ENCODE results near the gene CMIP. TPM values are rescaled to one million over a fixed set of nuclear protein-coding genes. Genes with fewer than 3 reads are reported as not detected.

Gene CMIP
- total and polyA plus RNA-seq, 10 of the 15 experiments (the other 5 are each of a cell fraction or from before 2014, with no cell fraction given) = 1.2 to 43.2 (median 4.4) TPM

DNA sequence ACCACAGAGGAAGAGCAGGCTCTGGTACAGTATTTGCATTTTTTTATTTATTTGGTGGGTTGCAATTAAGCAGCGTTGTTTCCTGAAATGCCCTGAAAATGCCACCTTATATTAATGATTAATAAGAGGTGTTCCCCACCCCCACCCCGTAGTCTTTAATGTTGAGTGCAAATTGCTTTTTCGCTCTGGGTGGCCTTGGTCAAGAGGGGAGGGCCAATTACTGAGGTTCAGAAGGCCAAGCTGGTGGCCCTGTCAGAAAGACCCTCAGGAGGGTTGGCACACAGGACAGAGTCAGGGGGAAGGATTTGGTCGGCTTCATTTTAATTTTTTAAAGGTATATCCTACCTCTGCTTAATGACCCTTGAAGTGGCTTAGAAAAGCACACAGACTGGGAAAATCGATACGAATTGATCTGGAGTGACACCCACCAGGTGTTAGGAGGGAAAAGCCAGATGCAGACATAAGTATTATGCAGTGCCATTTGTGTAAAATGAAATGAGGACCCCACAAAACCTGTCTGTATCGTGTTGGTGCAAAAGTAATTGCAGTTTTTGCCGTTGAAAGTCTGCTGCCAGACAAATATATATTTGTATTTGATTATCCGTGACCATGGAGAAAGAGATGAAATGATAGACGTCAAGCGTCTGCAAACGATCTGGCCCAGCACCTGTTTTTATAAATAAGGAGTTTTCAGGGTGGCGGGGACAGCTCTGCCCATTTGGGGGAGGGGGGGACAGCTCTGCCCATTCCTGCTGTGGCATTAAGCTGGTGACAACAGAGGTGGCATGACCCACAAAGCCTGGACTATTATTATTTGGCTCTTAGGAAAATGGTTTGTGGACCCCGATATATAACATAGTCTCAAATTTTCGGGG is 190.7 kb downstream of the CMIP start:
- Histone ChIP-seq H3K27me3 (replicated peaks in 1 of 2; ENCODE audit: control insufficient read depth in 2 of 2, insufficient read depth in 2 of 2, low read length in 1 of 2) (no peaks in the 10 kb centered on the region), H3K4me1 (ENCODE audit: control insufficient read depth, insufficient read depth, low read length) (no peaks in the 10 kb centered on the region), H3K9ac (ENCODE audit: control insufficient read depth, insufficient read depth, low read length) (no peak overlapping the region), H3K4me2 (ENCODE audit: control insufficient read depth, insufficient read depth) (no peak overlapping the region), H3K27ac (ENCODE audit: control insufficient read depth, insufficient read depth) (no peak overlapping the region), H3K36me3 (ENCODE audit: control insufficient read depth in 2 of 2, insufficient read depth in 2 of 2, low read length in 1 of 2) (no peaks in the 10 kb centered on the region; a peak in 3 of 4 replicates), H3K9me3 (replicated peaks; ENCODE audit: control insufficient read depth, insufficient read depth, low read length) (no peaks in the 10 kb centered on the region), H4K20me1 (ENCODE audit: control insufficient read depth, insufficient read depth) (no peaks in the 10 kb centered on the region), H3K79me2 (ENCODE audit: control insufficient read depth, insufficient read depth, low read length) (no peaks in the 10 kb centered on the region), H2AFZ (ENCODE audit: control insufficient read depth, low read depth, low read length) (no peak overlapping the region), H3K4me3 (no peak overlapping the region)
- no peak for TF ChIP-seq YY1 (IDR thresholded peaks at IDR 0.05; ENCODE audit: low read depth, low read length)
- TF ChIP-seq SMAD5 (IDR thresholded peaks at IDR 0.05; ENCODE audit: low read depth) = no peak
- no peak for TF ChIP-seq RUNX3 (IDR thresholded peaks at IDR 0.05; ENCODE audit: low read length)
- TF ChIP-seq, protein P1, sequence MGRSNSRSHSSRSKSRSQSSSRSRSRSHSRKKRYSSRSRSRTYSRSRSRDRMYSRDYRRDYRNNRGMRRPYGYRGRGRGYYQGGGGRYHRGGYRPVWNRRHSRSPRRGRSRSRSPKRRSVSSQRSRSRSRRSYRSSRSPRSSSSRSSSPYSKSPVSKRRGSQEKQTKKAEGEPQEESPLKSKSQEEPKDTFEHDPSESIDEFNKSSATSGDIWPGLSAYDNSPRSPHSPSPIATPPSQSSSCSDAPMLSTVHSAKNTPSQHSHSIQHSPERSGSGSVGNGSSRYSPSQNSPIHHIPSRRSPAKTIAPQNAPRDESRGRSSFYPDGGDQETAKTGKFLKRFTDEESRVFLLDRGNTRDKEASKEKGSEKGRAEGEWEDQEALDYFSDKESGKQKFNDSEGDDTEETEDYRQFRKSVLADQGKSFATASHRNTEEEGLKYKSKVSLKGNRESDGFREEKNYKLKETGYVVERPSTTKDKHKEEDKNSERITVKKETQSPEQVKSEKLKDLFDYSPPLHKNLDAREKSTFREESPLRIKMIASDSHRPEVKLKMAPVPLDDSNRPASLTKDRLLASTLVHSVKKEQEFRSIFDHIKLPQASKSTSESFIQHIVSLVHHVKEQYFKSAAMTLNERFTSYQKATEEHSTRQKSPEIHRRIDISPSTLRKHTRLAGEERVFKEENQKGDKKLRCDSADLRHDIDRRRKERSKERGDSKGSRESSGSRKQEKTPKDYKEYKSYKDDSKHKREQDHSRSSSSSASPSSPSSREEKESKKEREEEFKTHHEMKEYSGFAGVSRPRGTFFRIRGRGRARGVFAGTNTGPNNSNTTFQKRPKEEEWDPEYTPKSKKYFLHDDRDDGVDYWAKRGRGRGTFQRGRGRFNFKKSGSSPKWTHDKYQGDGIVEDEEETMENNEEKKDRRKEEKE (IDR thresholded peaks at IDR 0.05) = no peak
- no peak for TF ChIP-seq ZNF384 (IDR thresholded peaks at IDR 0.05; ENCODE audit: borderline replicate concordance, low read depth, low read length)
- TF ChIP-seq CHD2 (IDR thresholded peaks at IDR 0.05; ENCODE audit: borderline replicate concordance, low read depth, low read length) = no peak
- TF ChIP-seq, protein P2, sequence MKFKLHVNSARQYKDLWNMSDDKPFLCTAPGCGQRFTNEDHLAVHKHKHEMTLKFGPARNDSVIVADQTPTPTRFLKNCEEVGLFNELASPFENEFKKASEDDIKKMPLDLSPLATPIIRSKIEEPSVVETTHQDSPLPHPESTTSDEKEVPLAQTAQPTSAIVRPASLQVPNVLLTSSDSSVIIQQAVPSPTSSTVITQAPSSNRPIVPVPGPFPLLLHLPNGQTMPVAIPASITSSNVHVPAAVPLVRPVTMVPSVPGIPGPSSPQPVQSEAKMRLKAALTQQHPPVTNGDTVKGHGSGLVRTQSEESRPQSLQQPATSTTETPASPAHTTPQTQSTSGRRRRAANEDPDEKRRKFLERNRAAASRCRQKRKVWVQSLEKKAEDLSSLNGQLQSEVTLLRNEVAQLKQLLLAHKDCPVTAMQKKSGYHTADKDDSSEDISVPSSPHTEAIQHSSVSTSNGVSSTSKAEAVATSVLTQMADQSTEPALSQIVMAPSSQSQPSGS (IDR thresholded peaks at IDR 0.05; ENCODE audit: low read length) = no peak
- FAIRE-seq (no peak), DNase-seq (ENCODE audit: low read depth, low spot score) (no peak), ATAC-seq (no peak)
- ChIA-PET CTCF (interaction anchor here (0.6 kb wide), 1 partner anchor 9 kb away, joined by 3 read pairs; no protein-coding TSS in a partner anchor), RAD21 (ENCODE audit: unreplicated experiment) (no interaction called here), POLR2A (no interaction called here), SMC1A (ENCODE audit: uncharacterized antibody, unreplicated experiment) (no interaction called here)
- 85% methylated on average over 15 of the region's 15 CpGs for whole genome bisulfite sequencing (ENCODE audit: insufficient coverage, insufficient replicate concordance, low lambda C conversion rate, missing lambda C conversion rate)
- BruUV-seq (replicated peaks) = no TSS peak
- intact Hi-C loops (cut with micrococcal nuclease; ENCODE audit: unreplicated experiment) = no loop called here
- in situ Hi-C loops (cut with MboI) = no loop called here

Measured in GM12878 (cell line).